Chondrocyte (in vitro differentiated cells): ENCODE measurements around the gene PAMR1. TPM values are rescaled to one million over a fixed set of nuclear protein-coding genes. Genes with fewer than 3 reads are reported as not detected.

Experiments used
- DNase-seq: peaks from one replicate; pipeline ENCODE4 v3.0.0; 2021; ENCODE audit warnings: mixed read lengths, low spot score
- H3K27ac Mint-ChIP-seq: one replicate; pipeline ENCODE4 v1.8.0; 2021; ENCODE audit warnings: mild to moderate bottlenecking, moderate library complexity, mixed read lengths; ENCODE audit not compliant: unreplicated experiment
- H3K27me3 Mint-ChIP-seq: 2 replicates; pipeline ENCODE4 v1.8.0; 2021; ENCODE audit warnings: low read depth, mixed read lengths
- H3K36me3 Mint-ChIP-seq: 2 replicates; pipeline ENCODE4 v1.8.0; 2021; ENCODE audit warnings: low read depth, mixed read lengths
- H3K4me1 Mint-ChIP-seq: 2 replicates; pipeline ENCODE4 v1.8.0; 2021; ENCODE audit warnings: low read depth, mild to moderate bottlenecking, mixed read lengths
- H3K4me3 Mint-ChIP-seq: one replicate; pipeline ENCODE4 v1.8.0; 2021; ENCODE audit warnings: mild to moderate bottlenecking, moderate library complexity, mixed read lengths; ENCODE audit not compliant: unreplicated experiment
- H3K9me3 Mint-ChIP-seq: 2 replicates; pipeline ENCODE4 v1.8.0; 2021; ENCODE audit warnings: low read depth, mixed read lengths
- CTCF ChIP-seq: fragments of 200-600 bp; sonication (generic); IDR thresholded peaks from 2 replicates; pipeline ENCODE4 v1.5.0; 2021; ENCODE audit warnings: antibody characterized with exemption, mild to moderate bottlenecking, moderate library complexity
- total RNA-seq: library from RNA; stranded (reverse); gene quantifications from 3 replicates; pipeline ENCODE4 v1.2.1, GENCODE V29; 2021

Gene PAMR1
- total RNA-seq, 1 donor from 2014 or later, result 1.6 TPM

DNA sequence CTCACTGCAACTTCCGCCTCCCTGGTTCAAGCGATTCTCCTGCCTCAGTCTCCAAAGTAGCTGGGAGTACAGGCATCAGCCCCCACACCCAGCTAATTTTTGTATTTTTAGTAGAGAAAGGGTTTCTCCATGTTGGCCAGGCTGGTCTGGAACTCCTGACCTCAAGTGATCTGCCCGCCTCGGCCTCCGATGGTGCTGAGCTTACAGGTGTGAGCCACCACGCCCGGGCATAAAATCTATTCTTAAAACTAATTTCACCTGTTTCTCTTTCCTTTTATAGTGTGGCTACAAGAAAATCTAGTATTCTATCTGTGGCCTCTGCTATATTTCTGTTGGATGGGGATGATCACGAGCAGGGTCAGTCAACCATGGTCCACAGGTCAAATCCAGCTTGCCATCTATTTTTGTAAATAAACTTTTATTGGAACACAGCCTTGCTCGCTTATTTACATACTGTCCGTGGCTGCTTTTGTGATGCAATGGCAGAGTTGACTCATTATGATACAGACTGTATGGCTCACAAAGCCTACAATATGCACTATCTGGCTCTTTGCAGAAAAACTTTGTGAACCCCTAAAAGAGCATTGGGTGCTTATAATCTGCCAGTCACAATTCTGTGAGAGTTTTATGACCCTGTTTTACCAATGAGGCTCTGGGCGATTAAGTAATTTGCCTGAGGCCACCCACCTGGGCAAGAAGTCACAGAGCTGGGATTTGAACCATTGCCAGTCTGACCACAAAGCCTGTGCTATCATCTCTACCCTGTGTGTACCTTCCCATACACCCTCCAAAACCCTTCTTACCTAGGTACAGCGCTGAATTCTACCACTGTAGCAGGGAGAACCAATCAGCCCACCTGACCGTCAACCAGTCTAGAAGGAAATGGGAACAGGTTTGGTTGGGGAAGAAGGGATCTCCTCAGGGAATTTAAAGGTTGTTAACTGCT, 134.4 kb downstream of the PAMR1 start:
- Mint-ChIP-seq H3K36me3 (no peaks in the 10 kb centered on the region), H3K4me1 (peaks cover 28% of the 10 kb centered on the region), H3K27ac (no peak overlapping the region), H3K9me3 (no peaks in the 10 kb centered on the region), H3K27me3 (peaks cover 6% of the 10 kb centered on the region), H3K4me3 (no peak overlapping the region)
- no peak for DNase-seq
- TF ChIP-seq CTCF, result no peak

DNA sequence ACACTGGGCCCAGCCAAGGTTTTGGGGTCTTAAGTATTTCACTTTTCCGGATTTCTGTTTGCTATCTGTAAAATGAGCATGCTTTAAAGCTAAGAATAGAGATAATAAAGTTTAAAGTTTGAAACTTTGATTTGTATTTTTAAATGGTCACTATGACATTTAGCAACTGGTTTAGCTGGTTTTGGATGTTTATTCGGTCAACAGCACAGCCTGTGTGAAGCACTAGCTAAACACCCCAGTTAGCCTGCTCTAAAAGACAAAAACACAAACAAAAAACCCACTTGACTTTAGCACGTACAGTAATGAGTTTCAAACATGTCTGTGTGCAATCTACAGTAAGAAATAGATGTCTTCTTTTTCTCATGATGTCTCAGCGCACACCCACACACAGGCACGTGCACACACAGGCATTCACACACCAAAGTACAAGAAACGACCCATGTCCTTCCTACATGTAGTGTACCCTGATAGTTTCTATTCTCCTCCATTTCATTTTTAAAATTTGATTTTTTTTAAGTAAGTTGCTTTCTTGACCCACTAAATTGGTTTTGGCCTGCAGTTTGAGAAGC, 135.4 kb downstream of the PAMR1 start:
- no peak for TF ChIP-seq CTCF
- Mint-ChIP-seq H3K27me3 (peaks cover 6% of the 10 kb centered on the region), H3K27ac (no peak overlapping the region), H3K4me1 (peaks cover 28% of the 10 kb centered on the region), H3K36me3 (no peaks in the 10 kb centered on the region), H3K4me3 (no peak overlapping the region), H3K9me3 (no peaks in the 10 kb centered on the region)
- DNase-seq, result no peak

GRCh38 chr11:35389112-35389511, 136.3 kb downstream of the PAMR1 start:
- H3K36me3 Mint-ChIP-seq, result no peaks in the 10 kb centered on the region
- H3K4me1 Mint-ChIP-seq, result peaks cover 28% of the 10 kb centered on the region
- H3K27me3 Mint-ChIP-seq, result peaks cover 6% of the 10 kb centered on the region
- no peaks in the 10 kb centered on the region for H3K9me3 Mint-ChIP-seq
- DNase-seq, result no peak
- no peak for TF ChIP-seq CTCF
- no peak overlapping the region for H3K27ac Mint-ChIP-seq
- H3K4me3 Mint-ChIP-seq, result no peak overlapping the region

- Mint-ChIP-seq H3K4me3 (no peak overlapping the region), H3K27me3 (no peaks in the 10 kb centered on the region), H3K9me3 (no peaks in the 10 kb centered on the region), H3K4me1 (peaks cover 33% of the 10 kb centered on the region), H3K36me3 (no peaks in the 10 kb centered on the region), H3K27ac (no peak overlapping the region)
- no peak for TF ChIP-seq CTCF
- no peak for DNase-seq
Observed at GRCh38 chr11:35388061-35388460, 137.4 kb downstream of the PAMR1 start.

DNA sequence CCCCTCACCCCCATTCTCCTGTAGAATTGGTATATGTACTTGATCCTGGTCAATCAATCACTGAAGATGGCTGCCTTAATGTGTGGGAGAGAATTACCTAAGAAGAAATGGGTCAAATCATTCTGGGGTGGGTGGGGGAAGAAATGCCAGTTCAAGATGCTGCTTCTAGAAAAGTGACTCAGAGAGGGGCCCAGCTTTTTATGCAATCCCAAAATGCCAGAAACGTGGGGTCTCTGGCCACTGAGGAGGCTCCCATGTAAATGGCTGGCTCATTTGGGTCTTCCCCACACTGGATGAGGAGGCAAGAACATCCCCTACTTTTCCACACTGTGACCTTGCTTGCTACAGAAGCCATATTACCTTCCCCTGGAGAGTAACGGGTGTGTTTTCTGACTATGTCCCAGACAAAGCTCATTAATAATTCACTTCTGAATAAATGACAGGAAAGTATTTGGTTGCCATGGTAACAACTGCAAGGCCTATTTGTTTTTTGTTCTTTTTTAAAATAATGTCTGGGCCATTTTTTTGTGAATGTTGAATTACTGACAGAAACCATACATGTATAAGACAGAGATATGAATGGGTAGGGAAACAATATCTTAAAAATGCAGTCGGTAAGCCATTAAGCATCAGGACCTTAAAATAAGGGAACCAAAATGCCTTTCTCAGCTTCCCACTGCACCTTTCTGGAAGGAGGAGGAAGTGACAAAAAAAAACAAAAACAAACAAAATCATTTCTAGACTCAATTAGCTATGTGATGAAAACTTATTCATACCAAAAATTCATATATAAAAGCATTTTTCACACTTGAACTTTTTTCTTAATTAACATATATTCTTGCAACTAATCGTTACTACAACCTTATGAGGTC, 138.1 kb downstream of the PAMR1 start:
- no peaks in the 10 kb centered on the region for H3K36me3 Mint-ChIP-seq
- peak overlapping the region; percentile 41 for H3K27ac Mint-ChIP-seq

More for the DNA sequence above, 138.1 kb downstream of the PAMR1 start:
- peaks cover 32% of the 10 kb centered on the region for H3K4me1 Mint-ChIP-seq
- no peak for DNase-seq
- peak; percentile 11 for TF ChIP-seq CTCF
- no peak overlapping the region for H3K4me3 Mint-ChIP-seq
- no peaks in the 10 kb centered on the region for H3K27me3 Mint-ChIP-seq
- no peaks in the 10 kb centered on the region for H3K9me3 Mint-ChIP-seq
